Measurements from ENCODE around the gene PHLPP1.

Gene PHLPP1

DNA sequence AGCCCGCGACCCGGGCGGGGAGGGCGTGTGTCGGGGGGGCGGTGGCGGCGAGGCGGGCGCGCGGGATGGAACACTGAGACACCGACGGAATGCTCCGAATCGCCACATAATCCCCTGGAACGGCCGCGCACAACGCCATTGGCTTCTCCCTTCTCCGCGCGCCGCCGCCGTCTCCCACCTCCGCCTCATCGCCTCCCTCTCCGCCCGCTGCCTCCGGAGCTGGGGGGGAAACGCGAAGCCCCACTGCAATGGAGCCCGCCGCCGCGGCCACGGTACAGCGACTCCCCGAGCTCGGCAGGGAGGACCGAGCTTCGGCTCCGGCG, at the start of gene PHLPP1:
Gene PHLPP1 (plus strand): TSS at position 106 of the 323 bp plus-strand sequence. CDS start 143 bp downstream, at position 249.
- TF ChIP-seq EZH2phosphoT487 (IDR thresholded peaks at IDR 0.05; ENCODE audit: borderline replicate concordance): no peak
- TF ChIP-seq, protein P1, sequence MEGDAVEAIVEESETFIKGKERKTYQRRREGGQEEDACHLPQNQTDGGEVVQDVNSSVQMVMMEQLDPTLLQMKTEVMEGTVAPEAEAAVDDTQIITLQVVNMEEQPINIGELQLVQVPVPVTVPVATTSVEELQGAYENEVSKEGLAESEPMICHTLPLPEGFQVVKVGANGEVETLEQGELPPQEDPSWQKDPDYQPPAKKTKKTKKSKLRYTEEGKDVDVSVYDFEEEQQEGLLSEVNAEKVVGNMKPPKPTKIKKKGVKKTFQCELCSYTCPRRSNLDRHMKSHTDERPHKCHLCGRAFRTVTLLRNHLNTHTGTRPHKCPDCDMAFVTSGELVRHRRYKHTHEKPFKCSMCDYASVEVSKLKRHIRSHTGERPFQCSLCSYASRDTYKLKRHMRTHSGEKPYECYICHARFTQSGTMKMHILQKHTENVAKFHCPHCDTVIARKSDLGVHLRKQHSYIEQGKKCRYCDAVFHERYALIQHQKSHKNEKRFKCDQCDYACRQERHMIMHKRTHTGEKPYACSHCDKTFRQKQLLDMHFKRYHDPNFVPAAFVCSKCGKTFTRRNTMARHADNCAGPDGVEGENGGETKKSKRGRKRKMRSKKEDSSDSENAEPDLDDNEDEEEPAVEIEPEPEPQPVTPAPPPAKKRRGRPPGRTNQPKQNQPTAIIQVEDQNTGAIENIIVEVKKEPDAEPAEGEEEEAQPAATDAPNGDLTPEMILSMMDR (conservative IDR thresholded peaks at IDR 0.05; ENCODE audit: low read length): no peak

DNA sequence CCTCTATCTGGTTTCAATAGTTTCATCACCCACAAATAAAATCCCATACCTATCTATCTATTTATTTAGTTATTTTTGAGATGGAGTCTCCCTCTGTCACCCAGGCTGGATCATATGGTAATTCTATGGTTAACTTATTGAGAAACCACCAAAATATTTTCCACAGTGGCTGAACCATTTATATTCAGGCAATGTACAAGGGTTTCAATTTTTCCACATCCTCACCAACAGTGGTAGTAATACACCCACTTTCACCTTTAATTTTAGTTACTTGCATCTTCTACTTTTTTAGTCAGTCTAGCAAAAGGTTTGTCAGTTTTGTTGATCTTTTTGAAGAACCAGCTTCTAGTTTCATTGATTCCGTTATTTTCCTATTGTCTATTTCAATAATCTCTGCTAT, 46.1 kb upstream of the PHLPP1 start:
- Histone ChIP-seq H2AFZ (ENCODE audit: low read length) (no peak overlapping the region), H4K20me1 (ENCODE audit: insufficient read depth, low read length, poor library complexity, severe bottlenecking) (no peaks in the 10 kb centered on the region), H3K27me3 (ENCODE audit: insufficient read depth, low read length, poor library complexity, severe bottlenecking) (no peaks in the 10 kb centered on the region), H3K9me2 (replicated peaks; ENCODE audit: low read depth, low read length) (no peaks in the 10 kb centered on the region), H3K36me3 (ENCODE audit: insufficient read depth, low read length) (no peaks in the 10 kb centered on the region), H3K4me3 (ENCODE audit: low read length, poor library complexity, severe bottlenecking) (no peak overlapping the region), H3K4me1 (ENCODE audit: insufficient read depth, low read length, poor library complexity, severe bottlenecking) (no peaks in the 10 kb centered on the region), H3K9me3 (ENCODE audit: insufficient read depth, low read depth, low read length) (no peaks in the 10 kb centered on the region), H3K79me2 (ENCODE audit: insufficient read depth, low read length) (no peaks in the 10 kb centered on the region), H3F3A (ENCODE audit: low read depth) (no peaks in the 10 kb centered on the region), H3K9ac (ENCODE audit: low read depth, low read length, poor library complexity, severe bottlenecking) (no peak overlapping the region), H3K4me2 (ENCODE audit: low read depth, low read length, poor library complexity, severe bottlenecking) (no peak overlapping the region)
- TF ChIP-seq, protein P1 (conservative IDR thresholded peaks at IDR 0.05; ENCODE audit: low read length): no peak
- no peak for TF ChIP-seq EZH2phosphoT487 (IDR thresholded peaks at IDR 0.05; ENCODE audit: borderline replicate concordance)

More for the DNA sequence above, at the start of gene PHLPP1:
- H3K9me2 ChIP-seq (replicated peaks; ENCODE audit: low read depth, low read length): no peaks in the 10 kb centered on the region
- peaks cover 32% of the 10 kb centered on the region for H3K4me1 ChIP-seq (ENCODE audit: insufficient read depth, low read length, poor library complexity, severe bottlenecking)
- H2AFZ ChIP-seq (ENCODE audit: low read length): peak within 1 kb of the TSS; percentile 99
- H3K4me2 ChIP-seq (ENCODE audit: low read depth, low read length, poor library complexity, severe bottlenecking): peak within 1 kb of the TSS; percentile 81
- peaks cover 35% of the 10 kb centered on the region for H4K20me1 ChIP-seq (ENCODE audit: insufficient read depth, low read length, poor library complexity, severe bottlenecking)
- no peaks in the 10 kb centered on the region for H3K9me3 ChIP-seq (ENCODE audit: insufficient read depth, low read depth, low read length)
- no peaks in the 10 kb centered on the region for H3K36me3 ChIP-seq (ENCODE audit: insufficient read depth, low read length)
- H3K27me3 ChIP-seq (ENCODE audit: insufficient read depth, low read length, poor library complexity, severe bottlenecking): no peaks in the 10 kb centered on the region
- peak within 1 kb of the TSS; percentile 77 for H3K4me3 ChIP-seq (ENCODE audit: low read length, poor library complexity, severe bottlenecking)
- no peaks in the 10 kb centered on the region for H3F3A ChIP-seq (ENCODE audit: low read depth)
- peaks cover 44% of the 10 kb centered on the region for H3K79me2 ChIP-seq (ENCODE audit: insufficient read depth, low read length)
- peak within 1 kb of the TSS; percentile 69 for H3K9ac ChIP-seq (ENCODE audit: low read depth, low read length, poor library complexity, severe bottlenecking)

DNA sequence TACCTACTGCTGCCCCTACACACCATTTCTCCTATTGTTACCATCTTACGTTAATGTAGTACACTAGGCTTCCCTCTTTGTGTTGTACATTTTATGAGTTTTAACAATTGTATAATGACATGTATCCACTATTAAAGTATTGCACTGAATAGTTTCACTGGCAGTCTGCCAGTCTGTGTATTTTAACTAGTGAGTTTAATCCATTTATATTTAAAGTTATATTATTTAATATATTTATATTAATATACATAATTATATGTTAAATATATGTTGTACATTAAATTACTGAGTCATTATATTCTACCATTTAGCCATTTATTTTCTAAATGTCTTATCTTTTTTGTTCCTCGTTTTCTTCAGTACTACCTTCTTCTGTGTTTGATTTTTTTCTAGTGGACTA, 44.8 kb upstream of the PHLPP1 start:
- H3K79me2 ChIP-seq (ENCODE audit: insufficient read depth, low read length): no peaks in the 10 kb centered on the region
- H3F3A ChIP-seq (ENCODE audit: low read depth): no peaks in the 10 kb centered on the region
- H3K4me3 ChIP-seq (ENCODE audit: low read length, poor library complexity, severe bottlenecking): no peak overlapping the region

More for the DNA sequence above, 44.8 kb upstream of the PHLPP1 start:
- Histone ChIP-seq H3K27me3 (ENCODE audit: insufficient read depth, low read length, poor library complexity, severe bottlenecking) (no peaks in the 10 kb centered on the region), H3K9me2 (replicated peaks; ENCODE audit: low read depth, low read length) (no peaks in the 10 kb centered on the region), H4K20me1 (ENCODE audit: insufficient read depth, low read length, poor library complexity, severe bottlenecking) (no peaks in the 10 kb centered on the region), H3K4me2 (ENCODE audit: low read depth, low read length, poor library complexity, severe bottlenecking) (no peak overlapping the region), H3K9ac (ENCODE audit: low read depth, low read length, poor library complexity, severe bottlenecking) (no peak overlapping the region), H2AFZ (ENCODE audit: low read length) (no peak overlapping the region), H3K36me3 (ENCODE audit: insufficient read depth, low read length) (no peaks in the 10 kb centered on the region), H3K9me3 (ENCODE audit: insufficient read depth, low read depth, low read length) (no peaks in the 10 kb centered on the region), H3K4me1 (ENCODE audit: insufficient read depth, low read length, poor library complexity, severe bottlenecking) (no peaks in the 10 kb centered on the region)
- no peak for TF ChIP-seq EZH2phosphoT487 (IDR thresholded peaks at IDR 0.05; ENCODE audit: borderline replicate concordance)
- TF ChIP-seq, protein P1 (conservative IDR thresholded peaks at IDR 0.05; ENCODE audit: low read length): no peak
